ENCODE data around the gene TMEM178B.
"Not testable (repeated sequence)": the region's sequence is repeated elsewhere in the genome, so short reads cannot be mapped to it uniquely, and the experiment has no call there.

Gene TMEM178B

DNA sequence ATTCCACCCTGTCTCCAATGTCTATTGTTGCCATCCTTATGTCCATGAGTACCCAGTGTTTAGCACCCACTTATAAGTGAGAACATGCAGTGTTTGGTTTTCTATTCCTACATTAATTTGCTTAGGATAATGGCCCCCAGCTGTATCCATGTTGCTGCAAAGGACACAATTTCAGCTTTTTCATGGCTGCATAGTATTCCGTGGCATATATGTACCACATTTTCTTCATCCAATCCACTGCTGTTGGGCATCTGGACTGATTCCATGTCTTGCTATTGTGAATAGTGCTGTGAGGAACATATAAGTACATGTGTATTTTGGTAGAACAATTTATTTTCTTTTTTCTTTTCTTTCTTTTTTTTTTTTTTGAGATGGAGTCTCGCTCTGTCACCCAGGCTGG lies 68.2 kb downstream of the TMEM178B start:
- DNase-seq (ENCODE audit: low spot score) = no peak

DNA sequence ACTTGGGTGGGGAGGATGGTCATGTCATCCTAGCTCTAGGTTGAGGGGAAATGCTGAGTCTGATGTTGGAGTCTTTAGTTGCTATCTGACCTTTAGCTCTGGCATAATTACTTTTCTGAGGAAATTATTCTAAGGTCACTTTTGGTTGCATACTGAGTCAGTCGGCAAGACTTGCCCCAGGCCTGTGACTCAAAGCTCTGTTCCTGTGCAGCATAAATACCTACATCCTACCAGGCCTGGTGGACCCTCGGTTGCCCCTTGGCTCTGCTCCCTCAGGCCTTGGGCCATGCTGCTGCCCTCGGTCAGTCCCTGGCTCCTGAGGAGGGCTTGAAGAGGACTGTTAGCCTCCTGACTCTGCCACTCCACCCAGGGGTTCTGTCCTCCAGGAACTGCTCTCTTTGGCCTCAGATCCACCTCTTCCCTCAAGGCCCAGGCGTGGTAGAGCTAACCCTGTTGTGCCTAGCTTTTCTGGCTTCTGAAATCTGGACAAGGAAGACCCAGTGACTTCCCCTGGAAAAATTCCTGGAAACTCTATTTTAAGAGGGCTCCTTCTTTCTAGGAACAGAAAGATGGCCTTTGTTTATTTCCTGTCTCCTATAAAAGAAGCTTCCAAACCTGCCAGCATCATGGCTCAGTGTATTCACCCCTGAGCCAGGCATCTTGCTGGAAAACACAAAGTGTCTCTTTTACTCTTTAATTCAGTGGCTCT lies 71.2 kb downstream of the TMEM178B start:
- DNase-seq (ENCODE audit: low spot score) = no peak

DNA sequence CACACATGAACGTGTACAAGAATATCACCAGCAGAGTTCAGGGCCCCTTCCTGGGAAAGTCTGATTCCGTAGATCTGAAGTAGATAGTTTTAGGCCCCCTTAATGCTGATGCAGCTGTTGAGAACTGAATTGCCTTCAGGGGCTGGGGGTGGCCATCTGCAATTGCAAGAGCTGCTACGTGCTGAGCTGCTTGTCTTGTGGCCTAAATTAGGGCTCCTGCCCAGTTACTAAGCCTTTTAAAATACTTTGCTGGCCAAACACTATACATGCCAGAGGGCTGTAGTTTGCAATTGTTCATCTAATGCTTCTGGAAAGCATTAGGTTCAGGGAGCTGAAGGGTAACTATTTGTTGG lies 71.7 kb downstream of the TMEM178B start:
- DNase-seq (ENCODE audit: low spot score) = no peak

DNA sequence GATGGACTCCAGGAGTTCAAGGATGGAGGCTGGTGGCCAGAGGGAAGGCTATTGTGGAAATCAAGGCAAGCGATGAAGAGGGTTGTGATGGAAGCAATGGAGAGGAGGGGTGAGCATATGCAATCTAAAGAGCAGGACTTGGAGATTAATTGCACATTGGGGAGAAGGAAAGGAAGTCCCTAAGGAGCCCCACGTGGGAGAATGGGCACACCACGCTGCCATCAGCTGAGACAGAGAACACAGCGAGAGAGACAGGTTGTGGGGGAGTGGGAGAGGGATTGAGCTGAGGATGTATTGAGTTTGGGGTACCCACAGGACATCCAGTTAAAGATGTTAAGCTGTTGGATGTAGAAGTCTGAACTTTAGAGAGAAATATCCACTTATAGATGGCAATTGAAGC lies 73.6 kb downstream of the TMEM178B start:
- DNase-seq (ENCODE audit: low spot score) = no peak

DNA sequence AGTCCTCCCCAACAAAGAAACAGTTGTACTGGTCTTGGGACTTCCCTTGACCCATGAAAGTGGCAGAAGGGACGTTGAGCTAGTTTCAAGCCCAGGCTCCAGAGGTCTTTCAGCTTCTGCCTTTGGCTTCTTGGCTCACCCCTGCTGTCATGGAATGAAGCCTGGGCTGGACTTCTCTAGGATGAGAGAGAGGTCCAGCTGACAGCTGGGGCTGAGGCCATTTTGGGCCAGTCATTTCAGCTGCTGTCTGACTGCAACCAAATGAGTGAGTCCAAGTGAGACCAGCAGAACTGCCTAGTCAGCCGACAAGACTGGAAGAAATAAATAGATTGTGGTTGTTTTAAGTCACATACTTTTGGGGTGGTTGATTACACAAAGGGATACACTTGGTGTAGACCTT lies 76.6 kb downstream of the TMEM178B start:
- no peak for DNase-seq (ENCODE audit: low spot score)

DNA sequence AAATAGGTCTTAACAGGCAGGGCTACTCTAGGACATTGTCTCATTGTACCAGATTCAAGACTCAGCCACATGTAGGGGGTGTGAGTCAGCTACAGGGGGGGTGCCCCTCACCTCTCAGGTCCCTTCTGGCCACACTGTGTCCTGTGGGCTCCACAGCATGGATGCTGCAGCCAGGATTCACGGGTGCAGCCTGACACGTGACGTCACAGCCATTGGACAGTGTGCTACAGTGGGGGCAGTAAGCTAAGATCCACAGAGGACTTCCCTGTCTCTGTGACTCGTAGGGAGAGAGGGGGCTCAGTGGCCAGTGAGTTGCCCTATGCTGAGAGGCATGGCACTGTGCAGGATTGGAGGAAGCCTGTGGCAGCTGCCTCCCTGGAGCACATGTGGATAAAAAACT lies 77.9 kb downstream of the TMEM178B start:
- no peak for DNase-seq (ENCODE audit: low spot score)

DNA sequence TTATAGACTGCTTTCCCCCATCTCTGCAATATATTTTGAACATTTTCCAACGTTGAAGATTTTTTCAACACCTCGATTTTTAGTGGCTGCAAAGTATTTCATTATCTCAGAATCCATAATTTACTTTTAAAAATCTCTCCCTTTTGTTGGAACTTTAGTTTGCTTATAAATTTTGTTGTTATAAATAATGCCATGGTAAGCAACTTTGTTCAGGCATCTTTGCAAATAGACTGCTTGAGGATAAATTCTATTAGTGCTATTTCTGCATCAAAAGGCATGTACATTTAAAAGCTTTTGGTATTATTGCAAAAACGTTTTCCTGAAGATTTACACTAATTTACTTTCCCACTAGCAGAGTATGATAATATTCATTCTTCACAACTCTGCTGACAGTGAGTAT lies 79.4 kb downstream of the TMEM178B start:
- DNase-seq (ENCODE audit: low spot score) = no peak

DNA sequence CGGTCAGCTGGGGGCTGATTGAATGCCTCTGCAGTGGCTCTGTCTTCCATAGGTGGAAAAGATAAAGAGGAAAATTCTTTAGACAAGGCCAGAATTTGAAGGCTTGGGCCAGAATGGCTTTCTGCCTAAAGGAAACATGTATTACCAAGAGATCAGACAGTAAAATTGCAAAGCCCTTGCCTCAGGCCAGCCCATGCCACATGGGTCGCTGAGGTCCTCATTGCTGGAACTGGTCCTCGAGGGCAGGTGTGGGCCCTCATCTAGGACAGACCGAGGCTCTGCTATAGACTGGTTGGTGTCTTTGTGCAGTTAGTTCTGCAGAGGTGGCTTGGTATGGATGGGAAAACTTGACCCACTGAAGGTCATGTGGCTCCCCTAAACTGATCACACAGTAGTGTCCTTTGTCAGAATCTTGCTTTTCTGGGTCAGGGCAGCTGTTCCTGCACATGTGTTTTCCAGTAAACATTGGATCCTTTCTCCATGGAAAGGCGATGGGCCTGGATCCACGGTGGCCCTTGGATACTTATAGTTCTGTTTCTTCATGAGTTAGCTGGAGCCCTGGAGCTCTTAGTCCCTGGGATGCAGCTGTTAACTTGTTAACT lies 80.4 kb downstream of the TMEM178B start:
- no peak for DNase-seq (ENCODE audit: low spot score)

DNA sequence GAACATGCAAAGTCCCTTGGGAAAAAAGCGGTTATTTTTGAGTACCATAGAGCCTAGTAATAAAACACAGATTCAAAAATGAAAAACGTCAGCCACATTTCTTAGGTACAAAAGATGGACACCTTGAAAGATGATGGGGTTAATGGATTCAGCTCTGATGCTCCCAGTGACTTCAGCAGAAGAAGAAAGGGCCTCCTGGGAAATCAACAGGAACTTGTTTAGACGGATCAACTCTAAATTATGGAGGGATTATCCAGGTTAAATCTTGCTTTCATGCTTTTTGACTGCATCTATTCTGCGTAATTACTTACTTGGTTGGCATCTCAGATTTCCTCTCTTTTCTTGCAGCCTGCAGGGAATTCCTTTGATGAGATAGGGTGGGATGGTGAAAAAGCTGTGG lies 82.5 kb downstream of the TMEM178B start:
- no peak for DNase-seq (ENCODE audit: low spot score)

DNA sequence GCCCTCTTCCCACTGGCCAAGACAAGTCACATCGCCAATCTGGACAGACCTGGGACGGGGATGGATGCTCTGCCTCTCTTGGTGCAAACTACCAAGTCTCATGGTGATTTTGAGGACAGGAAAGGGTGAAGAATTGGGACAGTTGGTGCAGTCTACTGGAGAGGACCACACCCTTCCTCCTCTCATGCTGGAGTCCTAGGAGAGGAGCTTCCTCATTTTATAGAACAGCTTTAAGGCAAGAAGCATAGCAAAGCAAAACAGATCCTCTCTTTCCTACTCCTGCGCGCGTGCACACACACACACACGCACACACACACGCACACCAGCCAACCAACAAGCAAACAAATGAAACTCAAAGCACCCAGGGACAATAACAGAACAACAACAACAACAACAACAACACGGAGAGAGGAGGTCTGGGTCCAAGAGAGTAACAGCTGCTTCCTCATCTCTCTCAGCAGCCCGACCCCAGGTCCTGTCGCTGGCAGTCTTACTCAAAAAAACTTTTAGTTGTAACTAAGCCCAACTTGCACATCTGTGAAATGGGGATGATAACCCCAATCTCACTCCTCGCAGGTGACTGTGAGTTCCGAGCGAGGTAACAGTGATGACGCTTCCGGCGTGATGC lies 83.4 kb downstream of the TMEM178B start:
- DNase-seq (ENCODE audit: low spot score) = no peak

DNA sequence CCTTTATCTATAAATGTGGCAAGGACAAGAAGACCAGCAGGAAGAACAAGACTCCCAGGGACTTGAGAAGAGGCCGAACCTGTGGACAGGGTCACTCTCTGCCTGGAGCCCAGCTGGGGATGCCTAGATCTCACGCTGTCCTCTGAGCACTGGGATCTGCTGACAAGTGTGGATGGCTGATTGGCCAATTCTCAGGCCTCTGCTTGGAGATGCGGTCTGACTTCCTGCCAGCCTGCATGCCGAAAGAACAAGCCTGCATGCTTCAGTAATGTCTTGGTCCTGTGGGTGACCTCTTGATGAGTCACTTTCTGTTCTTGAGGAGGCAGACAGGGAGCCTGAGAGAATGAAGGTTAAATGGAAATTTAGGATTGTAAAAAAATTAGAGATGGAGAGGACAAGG lies 84.7 kb downstream of the TMEM178B start:
- DNase-seq (ENCODE audit: low spot score) = no peak

DNA sequence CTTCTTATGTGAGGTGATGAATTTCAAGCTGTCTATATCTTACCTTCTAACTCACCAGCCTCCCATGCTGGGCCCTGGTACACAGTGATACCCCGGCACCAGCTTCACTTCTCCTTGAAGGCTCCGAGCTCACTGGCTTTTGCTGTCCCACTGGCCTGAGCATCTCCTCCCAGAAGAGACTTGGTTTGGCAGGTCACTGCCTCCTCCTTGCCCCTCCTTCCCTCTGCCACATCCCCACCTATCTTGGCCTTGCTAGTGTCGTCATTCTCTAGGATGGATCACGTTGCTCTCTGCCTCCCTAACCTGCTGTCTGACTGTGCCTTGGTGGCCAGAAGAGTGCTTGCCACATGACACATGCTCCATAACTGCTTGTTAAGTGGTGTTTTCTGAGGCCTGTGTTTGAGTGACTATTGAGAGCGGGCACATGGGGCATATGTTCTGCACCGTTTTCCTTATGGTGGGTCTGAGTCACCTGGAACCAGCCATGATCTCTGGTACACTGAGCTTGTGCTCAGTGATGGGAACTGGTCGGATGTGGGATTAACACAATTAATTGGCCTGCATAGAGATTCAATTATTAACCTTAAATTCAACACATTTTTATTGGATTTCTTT lies 86.5 kb downstream of the TMEM178B start:
- no peak for DNase-seq (ENCODE audit: low spot score)

DNA sequence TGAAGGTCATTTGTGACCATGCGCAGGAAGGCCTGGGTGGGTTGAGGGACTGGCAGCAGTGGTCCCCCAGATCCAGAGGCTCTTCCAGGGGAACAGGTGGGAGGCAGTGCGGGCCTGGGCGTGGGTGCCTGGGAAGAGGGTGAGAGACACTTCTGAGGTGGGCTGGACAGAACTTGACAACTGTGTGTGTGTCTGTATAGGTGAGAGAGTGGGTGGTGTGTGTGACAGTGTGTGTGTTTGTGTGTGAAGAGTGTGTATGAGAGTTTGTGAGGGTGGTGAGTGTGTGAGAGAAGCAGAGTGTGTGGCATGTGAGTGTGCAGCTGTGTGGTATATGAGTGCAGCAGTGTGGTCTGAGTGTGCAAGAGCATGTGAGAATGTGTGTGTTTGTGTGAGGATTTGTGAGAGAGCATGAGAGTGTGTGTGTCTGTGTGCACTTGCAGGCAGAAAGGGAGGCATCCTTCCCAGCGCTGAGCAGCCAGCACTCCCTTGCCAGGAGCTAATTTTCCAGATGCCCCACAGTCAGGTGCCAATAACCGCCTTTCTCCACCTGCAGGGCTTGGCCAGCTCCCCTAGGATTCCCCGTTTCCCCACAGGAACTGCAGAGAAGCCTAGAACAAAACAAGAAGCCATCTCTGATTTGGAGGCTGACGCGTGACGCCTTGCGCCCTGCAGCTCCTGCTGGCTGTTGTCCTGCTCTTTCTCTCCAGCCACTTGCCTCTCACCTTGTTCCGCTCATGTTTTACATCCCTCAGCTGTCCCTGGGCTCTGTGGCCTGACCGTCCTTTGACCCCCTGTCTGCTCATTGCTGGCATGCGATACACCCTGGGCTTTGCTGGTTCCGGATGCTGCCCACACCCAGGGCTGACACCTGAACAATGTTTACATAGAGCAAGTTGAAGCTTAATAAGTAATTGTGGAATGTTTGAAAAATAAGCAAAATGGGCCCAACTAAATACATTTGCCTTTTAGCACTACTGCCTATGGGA lies 88.0 kb downstream of the TMEM178B start:
- no peak for DNase-seq (ENCODE audit: low spot score)

DNA sequence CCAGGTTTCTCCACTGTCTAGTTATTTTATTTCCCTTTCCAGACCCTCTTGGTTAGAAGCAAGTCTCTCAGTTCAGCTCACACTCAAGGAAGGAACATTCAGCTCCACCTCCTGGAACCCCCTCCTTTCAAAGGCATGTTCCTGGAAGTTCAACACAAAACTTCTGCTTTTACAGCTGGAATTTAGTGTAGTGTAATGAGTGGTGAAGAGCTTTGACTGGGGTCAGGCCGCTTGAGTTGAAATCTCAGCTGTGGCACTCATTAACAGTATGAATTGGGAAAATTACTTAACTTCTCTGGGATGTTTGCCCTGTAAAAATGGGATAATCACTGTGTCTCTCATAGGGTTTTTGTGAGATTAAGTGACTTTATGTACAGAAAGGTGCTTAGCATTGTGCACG lies 91.7 kb downstream of the TMEM178B start:
- no peak for DNase-seq (ENCODE audit: low spot score)

DNA sequence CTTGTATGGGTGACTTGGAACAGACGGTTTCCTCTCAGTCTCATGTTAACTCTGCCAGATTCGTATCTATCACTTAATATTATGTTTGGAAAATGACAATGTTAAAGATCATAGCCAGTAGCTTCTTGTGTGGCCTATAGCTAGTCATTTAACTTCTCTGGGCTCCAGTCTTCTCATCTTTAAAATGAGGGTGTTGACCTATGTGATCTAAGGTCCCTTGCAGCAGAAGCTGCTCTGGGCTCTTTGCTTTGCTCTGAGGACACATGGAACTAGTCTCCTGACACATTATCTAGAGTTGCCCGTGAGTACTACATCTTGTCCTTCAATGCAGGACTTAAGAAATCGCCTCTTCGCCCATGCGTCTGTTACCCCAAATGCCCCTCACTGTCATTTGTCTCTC lies 93.1 kb downstream of the TMEM178B start:
- no peak for DNase-seq (ENCODE audit: low spot score)

DNA sequence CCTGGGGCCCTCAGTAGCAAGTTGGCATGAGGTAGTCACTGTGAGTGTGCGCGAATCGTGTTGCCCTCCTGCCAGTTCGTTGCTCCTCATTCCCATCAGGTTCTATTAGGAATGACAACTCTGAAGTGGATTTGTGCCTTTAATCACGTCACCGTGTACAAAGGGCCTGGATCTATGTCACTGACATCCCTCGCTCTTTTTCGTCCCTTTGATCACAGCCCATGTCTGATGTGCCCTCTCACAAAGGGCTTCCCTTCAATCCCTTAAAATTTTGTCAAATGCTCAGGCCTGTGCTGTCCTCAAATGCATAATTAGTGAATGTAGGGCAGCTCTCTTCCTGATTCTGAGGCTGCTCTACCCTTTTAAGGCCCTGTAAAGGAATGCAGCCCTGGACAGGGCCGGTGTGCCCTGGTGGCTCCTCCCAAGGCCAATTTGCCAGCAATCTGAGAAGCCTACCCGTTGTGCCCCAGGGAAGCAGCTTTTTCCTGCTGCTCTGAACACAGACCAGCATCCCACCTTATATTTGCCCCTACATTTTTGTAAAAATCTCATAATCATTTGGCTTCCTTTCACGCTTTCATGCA lies 93.6 kb downstream of the TMEM178B start:
- DNase-seq (ENCODE audit: low spot score) = no peak

DNA sequence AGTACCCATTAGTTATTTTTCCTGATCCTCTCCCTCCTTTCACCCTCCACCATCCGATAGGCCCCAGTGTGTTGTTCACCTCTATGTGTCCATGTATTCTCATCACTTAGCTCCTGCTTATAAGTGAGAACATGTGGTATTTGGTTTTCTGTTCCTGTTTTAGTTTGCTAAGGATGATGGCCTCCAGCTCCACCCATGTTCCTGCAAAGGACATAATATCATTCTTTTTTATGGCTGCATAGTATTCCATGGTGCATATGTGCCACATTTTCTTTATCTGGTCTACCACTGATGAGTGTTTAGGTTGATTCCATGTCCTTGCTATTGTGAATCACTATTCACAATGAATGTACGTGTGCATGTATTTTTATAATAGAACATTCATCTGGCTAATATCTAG lies 95.3 kb downstream of the TMEM178B start:
- DNase-seq (ENCODE audit: low spot score) = not testable (repeated sequence)

DNA sequence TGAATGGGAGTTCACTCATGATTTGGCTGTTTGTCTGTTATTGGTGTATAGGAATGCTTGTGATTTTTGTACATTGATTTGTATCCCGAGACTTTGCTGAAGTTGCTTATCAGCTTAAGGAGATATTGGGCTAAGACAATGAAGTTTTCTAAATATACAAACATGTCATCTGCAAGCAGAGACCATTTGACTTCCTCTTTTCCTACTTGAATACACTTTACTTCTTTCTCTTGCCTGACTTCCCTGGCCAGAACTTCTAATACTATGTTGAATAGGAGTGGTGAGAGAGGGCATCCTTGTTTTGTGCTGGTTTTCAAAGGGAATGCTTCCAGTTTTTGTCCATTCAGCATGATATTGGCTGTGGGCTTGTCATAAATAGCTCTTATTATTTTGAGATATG lies 101.9 kb downstream of the TMEM178B start:
- DNase-seq (ENCODE audit: low spot score) = not testable (repeated sequence)

DNA sequence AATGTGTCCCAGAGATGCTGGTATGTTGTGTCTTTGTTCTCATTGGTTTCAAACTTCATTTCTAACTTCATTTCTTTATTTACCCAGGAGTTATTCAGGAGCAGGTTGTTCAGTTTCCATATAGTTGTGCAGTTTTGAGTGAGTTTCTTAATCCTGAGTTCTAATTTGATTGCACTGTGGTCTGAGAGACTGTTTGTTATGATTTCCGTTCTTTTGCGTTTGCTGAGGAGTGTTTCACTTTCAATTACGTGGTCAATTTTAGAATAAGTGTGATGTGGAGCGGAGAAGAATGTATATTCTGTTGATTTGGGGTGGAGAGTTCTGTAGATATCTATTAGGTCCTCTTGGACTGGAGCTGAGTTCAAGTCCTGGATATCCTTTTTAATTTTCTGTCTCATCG lies 103.3 kb downstream of the TMEM178B start:
- not testable (repeated sequence) for DNase-seq (ENCODE audit: low spot score)

DNA sequence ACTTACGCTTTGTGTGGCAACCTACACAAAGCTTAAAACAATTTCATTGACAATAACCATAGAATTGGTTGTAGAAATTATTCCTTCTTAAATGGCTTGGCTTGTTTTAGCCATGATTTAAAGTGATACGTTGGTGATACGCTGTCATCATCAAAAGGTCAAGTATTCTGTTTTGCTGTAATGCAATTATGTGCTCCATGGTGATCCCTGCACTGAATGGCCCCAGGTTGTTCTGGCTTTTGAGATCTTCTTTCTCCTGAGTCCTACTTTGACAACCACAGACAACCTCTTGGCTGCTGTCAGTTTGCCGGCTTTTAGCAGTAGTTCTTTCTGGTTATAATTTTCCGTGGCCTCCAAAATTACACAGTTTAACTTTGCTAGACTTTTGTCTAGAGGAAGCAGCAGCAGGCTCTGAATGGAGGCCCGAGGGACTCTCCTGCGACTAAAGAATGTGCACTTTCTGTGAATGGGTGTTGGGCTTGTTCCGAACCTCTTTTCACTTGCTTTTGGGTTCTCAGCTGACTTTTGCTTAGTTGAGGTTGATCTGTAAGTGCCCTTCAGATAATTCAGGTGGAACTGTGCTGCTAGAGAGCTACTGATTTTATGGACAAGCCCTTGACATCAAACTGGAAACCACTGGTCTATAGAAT lies 104.7 kb downstream of the TMEM178B start:
- no peak for DNase-seq (ENCODE audit: low spot score)

DNA sequence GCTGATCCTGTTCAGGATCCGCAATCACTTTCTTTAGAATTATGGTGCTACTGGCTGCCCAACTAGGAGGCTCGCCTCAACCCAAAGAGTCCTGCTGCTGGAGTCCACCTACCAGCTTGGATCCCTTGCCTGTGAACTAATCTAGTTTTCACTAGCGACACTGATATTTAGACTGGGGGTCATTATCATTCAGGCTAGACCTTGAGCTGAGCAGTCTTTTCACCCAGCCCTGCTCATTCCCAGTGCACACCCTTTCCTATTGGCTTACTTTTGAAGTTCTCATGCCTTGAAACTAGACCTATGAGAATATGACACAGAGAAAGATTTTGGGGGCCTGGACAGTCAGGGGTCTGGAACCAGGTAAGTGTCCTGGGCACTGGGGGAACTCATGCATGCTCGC lies 107.9 kb downstream of the TMEM178B start:
- DNase-seq (ENCODE audit: low spot score) = no peak
